Fibroblast of mammary gland (primary cell): ENCODE measurements around the gene OR52A5.
"Not testable (repeated sequence)": the region's sequence is repeated elsewhere in the genome, so short reads cannot be mapped to it uniquely, and the experiment has no call there.

Source experiments
- DNase-seq: peaks from one replicate; pipeline ENCODE4 v3.0.0-alpha.2; 2010; ENCODE audit warnings: low read depth
- H3K4me3 ChIP-seq: 2 replicates; pipeline ENCODE4 v1.5.1; 2011; ENCODE audit warnings: low read depth, mild to moderate bottlenecking, low read length, moderate library complexity; ENCODE audit not compliant: control insufficient read depth
- TF ChIP-seq, protein P1 (sequence below): conservative IDR thresholded peaks from 2 replicates; pipeline ENCODE4 v1.5.1; 2011; ENCODE audit warnings: low read depth, low read length, inconsistent platforms; ENCODE audit not compliant: control insufficient read depth, insufficient read depth

Gene OR52A5

GRCh38 chr11:5154657-5155056, 16.5 kb upstream of the OR52A5 start, which contains the start of gene OR52A1:
Gene OR52A1, minus strand, starts transcription at chr11:5154757. Its CDS starts 2,388 bp downstream, at chr11:5152369.
- DNase-seq, result no peak
- no peak within 1 kb of the TSS for H3K4me3 ChIP-seq
- TF ChIP-seq, protein P1, sequence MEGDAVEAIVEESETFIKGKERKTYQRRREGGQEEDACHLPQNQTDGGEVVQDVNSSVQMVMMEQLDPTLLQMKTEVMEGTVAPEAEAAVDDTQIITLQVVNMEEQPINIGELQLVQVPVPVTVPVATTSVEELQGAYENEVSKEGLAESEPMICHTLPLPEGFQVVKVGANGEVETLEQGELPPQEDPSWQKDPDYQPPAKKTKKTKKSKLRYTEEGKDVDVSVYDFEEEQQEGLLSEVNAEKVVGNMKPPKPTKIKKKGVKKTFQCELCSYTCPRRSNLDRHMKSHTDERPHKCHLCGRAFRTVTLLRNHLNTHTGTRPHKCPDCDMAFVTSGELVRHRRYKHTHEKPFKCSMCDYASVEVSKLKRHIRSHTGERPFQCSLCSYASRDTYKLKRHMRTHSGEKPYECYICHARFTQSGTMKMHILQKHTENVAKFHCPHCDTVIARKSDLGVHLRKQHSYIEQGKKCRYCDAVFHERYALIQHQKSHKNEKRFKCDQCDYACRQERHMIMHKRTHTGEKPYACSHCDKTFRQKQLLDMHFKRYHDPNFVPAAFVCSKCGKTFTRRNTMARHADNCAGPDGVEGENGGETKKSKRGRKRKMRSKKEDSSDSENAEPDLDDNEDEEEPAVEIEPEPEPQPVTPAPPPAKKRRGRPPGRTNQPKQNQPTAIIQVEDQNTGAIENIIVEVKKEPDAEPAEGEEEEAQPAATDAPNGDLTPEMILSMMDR, result no peak

- no peak for DNase-seq
- TF ChIP-seq, protein P1, result no peak
- no peak overlapping the region for H3K4me3 ChIP-seq
Measured at GRCh38 chr11:5153574-5154431, 15.6 kb upstream of the OR52A5 start.

GRCh38 chr11:5151713-5152153, 13.6 kb upstream of the OR52A5 start:
- no peak overlapping the region for H3K4me3 ChIP-seq
- TF ChIP-seq, protein P1, result no peak
- no peak for DNase-seq

GRCh38 chr11:5144206-5144605, 6.0 kb upstream of the OR52A5 start:
- not testable (repeated sequence) for H3K4me3 ChIP-seq, DNase-seq

DNA sequence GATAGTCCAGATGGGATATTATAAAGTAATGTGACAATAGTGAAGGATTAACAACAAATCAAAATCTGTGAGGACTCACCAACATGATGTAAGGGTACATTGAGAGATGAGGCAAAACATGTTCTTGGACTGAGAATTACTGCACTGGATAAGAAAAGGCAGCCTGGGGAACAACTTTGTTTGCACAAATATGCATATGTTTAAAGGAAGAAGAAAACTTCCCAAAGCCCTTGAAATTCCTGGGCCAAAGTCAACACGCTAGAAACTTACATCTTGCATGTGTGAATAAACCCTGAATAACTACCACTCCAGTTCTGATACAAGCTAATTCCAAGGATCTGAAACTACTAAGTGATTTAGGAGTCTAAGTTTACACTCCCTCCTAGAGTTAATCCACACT, 1.1 kb downstream of the OR52A5 start:
- TF ChIP-seq, protein P1, result no peak
- H3K4me3 ChIP-seq, result no peak overlapping the region
- no peak for DNase-seq

- DNase-seq, result no peak
- TF ChIP-seq, protein P1, result no peak
Measured at GRCh38 chr11:5136261-5136660, 1.9 kb downstream of the OR52A5 start.

DNA sequence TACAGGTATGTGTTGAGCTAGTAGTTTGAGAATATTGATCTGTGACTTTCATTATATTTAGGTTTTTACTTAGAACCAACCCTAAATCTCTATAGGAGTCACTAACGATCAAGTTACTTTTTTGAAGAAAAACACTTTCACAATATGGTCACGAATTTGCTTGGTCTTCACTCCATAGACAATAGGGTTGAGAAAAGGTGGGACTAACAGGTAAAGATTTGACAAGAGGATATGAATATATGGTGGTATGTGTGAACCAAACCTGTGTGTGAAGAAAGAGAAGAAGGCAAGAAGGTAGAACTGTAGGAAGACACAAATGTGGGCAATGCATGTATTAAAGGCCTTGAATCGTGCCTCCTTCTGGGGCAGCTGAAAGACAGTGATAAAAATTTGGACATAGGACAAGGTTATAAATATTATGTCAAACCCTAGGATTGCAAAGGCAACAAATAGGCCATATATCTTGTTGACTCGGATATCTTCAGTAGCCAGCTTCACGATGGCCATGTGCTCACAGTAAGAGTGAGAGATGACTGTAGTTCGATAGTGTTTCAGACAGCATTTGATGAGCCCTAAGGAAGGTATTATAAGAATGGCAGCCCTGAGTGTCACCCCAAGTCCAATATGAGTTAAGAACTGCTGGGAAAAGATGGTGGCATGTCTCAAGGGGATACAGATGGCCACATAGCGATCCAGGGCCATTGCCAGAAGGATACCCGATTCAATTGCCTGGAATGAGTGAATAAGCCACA, 6.4 kb downstream of the OR52A5 start:
- H3K4me3 ChIP-seq, result no peak overlapping the region
- TF ChIP-seq, protein P1, result no peak
- no peak for DNase-seq

More at GRCh38 chr11:5136261-5136660, 1.9 kb downstream of the OR52A5 start:
- H3K4me3 ChIP-seq, result no peak overlapping the region
